GM21423 (cell line): ENCODE data around the gene HRCT1.

Source experiments
- ATAC-seq: cut with Tn5 transposase; IDR thresholded peaks from one replicate; pipeline ENCODE4 v1.9.1; 2021; ENCODE audit warnings: mild to moderate bottlenecking, moderate library complexity; ENCODE audit not compliant: unreplicated experiment

HRCT1 gene

DNA sequence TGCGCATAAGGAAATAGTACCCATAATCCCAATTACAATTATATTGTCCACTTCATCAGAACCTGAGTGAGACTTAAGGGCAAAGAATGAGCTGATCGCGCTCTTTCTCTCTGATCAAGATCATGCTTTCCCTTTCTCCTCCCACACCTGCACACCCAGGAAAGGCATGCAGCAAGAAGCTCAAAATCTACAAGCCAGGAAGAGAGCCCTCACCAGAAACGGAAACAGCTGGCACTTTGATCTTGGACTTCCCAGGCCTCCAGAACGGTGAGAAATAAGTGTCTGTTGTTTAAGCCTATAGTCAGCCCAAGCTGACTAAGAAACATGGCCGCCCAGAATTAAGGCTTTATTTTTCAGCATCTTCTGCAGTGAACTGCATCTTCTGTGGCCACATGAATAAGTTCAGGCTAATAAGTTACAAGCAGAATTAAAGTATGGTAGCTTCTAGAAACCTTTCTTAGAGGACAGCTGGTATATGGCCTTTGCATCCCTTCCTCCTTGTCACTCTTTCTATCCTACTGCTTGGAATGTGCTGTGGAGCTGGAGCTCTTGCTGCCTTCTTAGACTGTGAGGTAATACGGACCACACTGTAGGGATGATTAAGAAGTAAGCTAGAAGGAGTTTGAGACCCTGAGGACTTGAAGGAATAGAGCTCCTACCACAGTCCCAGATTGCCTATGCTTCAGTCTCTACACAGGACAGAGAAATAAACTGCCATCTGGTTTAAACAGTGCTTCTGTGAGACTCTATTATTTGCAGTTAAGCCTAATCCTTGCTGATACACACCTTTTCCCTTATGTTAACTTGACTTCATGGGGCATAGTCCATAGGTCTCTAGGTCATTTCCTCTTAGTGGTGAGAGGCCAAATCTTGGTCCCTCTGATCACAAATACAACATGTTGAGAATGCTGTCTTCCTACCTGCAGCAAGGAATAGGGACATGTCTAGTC lies 34.7 kb downstream of the HRCT1 start:
- no peak for ATAC-seq

DNA sequence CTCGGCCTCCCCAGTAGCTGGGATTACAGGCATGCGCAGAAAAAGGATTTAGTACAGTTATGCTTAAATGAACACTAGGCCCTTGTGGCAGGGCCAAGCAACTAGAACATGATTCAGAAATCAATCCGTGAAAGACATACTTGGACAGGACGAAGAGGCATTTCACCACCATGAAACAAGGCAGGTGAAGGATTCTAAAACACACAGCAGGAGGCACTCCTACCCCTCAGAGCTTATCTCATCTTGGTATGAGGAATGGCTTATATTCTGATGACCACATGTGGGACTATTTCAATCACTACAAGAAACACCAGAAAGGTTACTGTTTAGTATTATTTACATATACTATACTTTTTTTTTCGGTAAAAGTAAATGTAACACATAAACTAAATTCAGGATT lies 36.3 kb downstream of the HRCT1 start:
- no peak for ATAC-seq

DNA sequence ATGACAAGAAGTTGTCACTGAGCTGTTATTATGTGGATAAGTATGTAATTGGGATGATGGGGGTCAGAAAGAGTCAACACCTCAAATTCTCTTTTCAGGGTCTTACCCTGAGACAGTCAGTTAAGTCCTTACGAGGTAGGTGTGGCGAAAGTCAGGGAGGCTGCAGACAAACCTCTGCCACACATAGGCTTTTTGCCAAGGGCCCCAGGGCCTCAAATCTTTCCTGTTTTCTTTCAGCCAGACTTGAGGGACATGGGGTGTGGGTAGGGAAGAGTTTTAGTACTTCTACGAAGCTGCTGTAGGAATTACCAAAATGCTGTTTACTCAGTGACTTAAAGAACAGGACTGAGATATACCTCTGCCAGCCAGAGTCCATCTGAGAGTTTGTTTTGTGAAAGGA lies 38.2 kb downstream of the HRCT1 start:
- no peak for ATAC-seq

DNA sequence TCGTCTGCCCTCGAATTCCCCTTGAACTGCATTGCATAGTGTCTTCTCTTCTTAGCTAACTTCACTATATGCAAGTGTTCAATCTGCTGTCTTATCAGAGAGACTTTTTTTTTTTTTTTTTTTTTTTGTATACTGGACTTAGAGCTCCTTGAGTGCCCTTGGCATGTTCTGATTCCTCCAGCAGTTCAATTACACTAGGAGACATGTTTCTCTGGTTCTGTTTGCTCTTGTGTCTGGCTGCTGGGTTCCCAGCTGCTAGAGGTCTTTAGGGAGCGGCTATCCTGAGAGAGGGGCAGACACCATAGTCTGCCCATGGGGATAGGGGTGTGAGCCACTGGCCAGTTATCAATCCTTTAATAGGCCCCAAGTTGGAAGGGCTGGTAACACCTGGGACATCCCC lies 38.8 kb downstream of the HRCT1 start:
- ATAC-seq = no peak

DNA sequence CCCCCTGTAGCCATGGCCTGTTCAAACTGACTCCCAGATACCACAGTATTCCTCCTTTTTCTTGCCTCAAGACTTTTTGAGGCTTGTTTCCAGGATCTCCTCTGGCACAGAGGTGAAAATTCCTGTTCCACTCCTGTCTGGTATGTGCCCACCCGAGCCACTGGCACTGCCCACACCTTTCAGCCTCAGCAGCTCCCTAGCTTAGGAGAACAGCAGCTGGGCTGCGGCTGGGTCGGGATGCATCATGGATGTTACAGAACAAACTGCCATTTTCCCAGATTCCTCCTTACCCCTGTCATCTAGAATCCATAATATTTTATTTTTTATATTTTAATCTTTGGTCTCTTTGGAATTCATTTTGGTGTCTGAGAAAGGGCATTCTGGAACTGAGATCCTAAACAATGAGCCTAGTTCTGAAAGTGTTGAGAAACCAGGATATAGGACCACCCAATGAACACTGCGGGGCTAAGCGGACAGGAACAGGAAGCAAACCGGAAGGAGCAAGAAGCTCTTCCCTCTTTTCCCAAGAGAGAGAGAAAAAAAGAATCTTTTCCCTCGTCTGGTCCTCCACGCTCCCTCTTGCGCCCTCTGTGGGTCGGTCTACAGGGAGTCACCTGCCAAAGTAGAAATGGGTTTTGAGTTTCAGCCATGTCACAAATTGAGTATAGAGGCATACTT lies 39.5 kb downstream of the HRCT1 start:
- ATAC-seq = no peak

DNA sequence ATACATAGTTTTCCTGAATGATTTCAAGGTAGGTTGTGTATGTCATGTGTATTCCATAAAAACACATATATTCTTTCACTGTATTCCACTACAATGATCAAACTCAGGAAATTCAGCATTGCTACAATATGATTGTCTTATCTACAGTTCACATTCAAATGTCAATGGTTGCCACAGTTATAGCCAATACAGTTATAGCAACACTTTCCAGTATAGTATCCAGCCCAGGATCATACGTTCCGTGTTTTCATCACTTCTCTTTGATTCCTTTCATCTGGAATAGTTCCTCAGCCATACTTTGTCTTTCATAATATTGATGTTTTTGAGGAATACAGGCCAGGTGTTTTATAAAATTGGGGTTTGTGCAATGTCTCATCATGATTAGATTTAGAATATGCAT lies 42.4 kb downstream of the HRCT1 start:
- no peak for ATAC-seq

DNA sequence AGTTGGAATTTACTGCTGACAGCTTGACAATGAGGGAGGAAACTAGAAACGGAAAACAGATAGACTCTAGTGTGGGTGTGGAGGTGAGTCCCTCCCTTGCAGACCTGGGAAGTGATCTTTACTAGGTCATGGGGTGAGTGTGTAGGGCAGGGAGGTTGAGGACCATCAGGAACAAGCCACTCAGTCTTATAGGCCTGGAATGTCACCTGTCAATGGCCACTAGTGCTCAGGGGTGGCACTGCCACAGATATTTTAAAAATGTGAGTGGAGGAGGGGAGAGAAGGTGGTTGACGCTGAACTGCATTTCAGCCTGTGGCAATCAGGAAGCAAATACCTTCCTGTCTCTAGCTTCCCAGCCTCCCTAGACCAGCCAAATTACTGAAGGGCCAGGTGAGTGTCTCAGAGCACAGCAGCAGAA lies 42.9 kb downstream of the HRCT1 start:
- no peak for ATAC-seq

DNA sequence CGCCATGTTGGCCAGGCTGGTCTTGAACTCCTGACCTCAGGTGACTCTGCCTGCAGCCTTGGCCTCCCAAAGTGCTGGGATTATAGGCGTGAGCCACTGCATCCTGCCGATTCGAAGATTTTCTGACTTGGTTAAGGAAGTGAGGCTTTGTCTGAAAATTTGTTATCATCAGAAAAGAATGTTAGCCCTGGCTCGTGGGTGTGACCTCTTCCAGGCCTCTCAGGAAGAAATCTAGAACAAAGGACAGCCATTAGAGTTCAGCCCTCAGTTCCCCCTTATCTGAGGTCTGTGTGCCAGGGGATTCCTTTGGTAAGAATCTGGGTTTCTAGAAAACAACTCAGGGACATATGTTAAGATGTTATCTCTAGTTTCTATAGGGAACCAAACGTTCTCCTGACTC lies 45.7 kb downstream of the HRCT1 start:
- no peak for ATAC-seq

DNA sequence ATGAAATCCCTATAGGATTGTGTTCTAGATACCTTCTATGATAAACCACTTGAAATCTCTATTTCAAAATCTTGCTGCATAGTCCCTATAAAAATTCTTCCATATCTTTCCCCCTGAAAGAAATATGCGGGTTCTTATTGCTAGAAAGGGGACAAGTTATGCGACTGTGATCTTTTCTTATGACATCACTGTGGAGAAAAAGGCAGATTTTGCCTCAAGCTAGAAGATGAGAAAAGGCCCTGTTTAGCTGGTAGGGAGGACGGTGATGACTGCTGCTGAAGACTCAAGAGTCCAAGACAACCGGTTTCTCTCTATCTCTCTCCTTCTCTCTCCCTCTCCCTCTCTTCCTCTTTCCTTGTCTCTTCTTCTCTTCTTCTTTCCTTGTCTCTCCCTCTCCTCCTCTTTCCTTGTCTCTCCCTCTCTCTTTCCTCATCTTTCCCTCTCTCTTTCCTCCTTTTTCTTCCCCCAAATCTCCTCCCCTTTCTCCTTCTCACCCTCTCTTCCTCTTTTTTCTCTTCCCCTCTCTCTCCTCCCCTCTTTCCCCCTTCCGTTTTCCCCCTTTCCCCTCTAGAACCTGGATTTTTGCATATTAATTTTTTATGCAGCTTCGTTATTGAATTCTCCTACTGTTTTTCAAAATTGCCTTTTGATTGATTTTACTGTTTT lies 46.7 kb downstream of the HRCT1 start:
- ATAC-seq = no peak

DNA sequence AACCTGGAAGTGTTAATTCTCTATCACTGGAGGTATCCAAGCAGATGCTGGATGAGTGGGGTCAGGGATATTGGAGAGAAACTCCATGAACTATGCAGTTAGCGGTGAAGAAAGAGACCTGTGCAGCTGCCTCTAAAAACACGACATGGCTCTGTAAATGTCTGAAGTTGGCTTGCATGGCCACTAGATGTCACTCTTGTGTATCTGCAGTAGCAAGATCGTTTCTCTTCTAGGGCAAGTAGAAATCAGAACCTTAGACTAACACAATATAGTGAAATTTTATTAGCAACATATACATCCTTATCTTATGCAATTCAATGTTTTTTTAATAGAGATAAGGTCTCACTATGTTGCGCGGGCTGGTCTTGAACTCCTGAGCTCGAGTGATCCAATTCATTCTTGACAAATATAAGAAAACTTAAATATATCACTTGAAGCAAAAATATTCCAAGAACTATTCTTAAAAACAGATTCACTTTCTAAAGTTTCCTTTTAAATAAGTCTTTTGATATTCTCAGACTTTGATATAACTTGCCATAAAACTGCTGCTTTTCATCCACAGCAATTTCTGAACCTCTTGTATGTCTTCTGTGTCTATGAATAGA lies 49.0 kb downstream of the HRCT1 start:
- no peak for ATAC-seq

DNA sequence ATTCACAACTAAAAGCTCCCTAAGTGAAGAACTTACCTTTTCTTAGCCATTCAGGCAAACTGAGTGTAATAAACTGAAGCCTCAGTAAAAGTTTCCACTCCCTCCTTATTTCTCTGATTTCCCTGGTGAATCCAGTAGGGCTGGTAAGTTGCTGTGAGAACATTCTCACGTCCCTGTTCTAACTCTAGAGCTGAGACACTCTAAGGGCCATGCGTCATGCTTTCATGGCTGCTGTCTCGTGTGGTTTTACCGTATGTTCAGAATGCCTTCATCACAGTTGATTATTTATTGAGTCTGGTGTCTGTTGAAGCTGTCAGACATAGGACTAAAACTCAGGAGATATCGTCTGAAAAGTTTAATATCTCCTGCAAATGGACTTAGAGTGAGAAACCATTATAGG lies 50.6 kb downstream of the HRCT1 start:
- no peak for ATAC-seq
